Adrenal gland (tissue), 5 donors: ENCODE measurements around the gene RAP1GAP2.

ENCODE experiments used
- CTCF ChIP-seq, 6 experiments: fragments of 450-650 bp in 4 of 6; fragments of 200-600 bp in 2 of 6; sonication (generic) in 1 of 6; IDR thresholded peaks; 1 replicate in 5 of 6; 2 replicates in 1 of 6; pipeline versions ENCODE4 v1.5.1 to v1.8.0; 2016 to 2021; ENCODE audit warnings: antibody characterized with exemption in 6 of 6, mild to moderate bottlenecking in 2 of 6, moderate library complexity in 1 of 6
- POLR2A ChIP-seq, 2 donors: fragments of 450-650 bp; IDR thresholded peaks; one replicate each; pipeline ENCODE4 v1.6.1; 2017; ENCODE audit warnings: antibody characterized with exemption in 2 of 2, mild to moderate bottlenecking in 2 of 2, moderate library complexity in 1 of 2
- donor health status: DM: no; HTN: no; CAD: no.

GRCh38 chr17:2905269-2905668 lies 109.0 kb downstream of the RAP1GAP2 start:
- TF ChIP-seq CTCF (IDR thresholded peaks at IDR 0.05) = no peak
- TF ChIP-seq POLR2A (IDR thresholded peaks at IDR 0.05) = no peak
